Endothelial cell of umbilical vein (primary cell): ENCODE data around the gene VPS51. TPM values are rescaled to one million over a fixed set of nuclear protein-coding genes. Genes with fewer than 3 reads are reported as not detected.

Experiments used
- BruUV-seq: library from RNA; stranded (reverse); fragments of 400-500 nt; replicated peaks from 2 replicates; lab custom pipeline; 2021; lab: Mats Ljungman, UMichigan
- CTCF ChIA-PET: fragments of 300-600, 350-600 bp; sonication (Branson Sonifier 250); formaldehyde crosslinking; loops from one replicate; lab custom pipeline; 2021; ENCODE audit warnings: antibody characterized with exemption, inconsistent platforms; lab: Charles Lee
- POLR2A ChIA-PET: fragments of 300-600, 350-600 bp; sonication (Branson Sonifier 250); formaldehyde crosslinking; loops from one replicate; lab custom pipeline; 2021; ENCODE audit warnings: antibody characterized with exemption, inconsistent platforms; lab: Charles Lee
- DNase-seq: peaks from one replicate; pipeline ENCODE4 v3.0.0-alpha.2; 2011; ENCODE audit warnings: low read depth, low spot score
- FAIRE-seq: peaks from 2 replicates; lab custom pipeline; 2011; peaks lifted over from hg19 to GRCh38; lab: Jason Lieb, UNC
- H2AFZ ChIP-seq: 2 replicates; pipeline ENCODE4 v1.6.0; 2012; ENCODE audit warnings: low read depth, low read length, control low read depth, inconsistent platforms
- H3K27ac ChIP-seq: 2 replicates; pipeline ENCODE4 v1.5.1; 2011; ENCODE audit warnings: low read depth, mild to moderate bottlenecking, control low read depth, low read length, moderate library complexity; ENCODE audit not compliant: insufficient read depth
- H3K27me3 ChIP-seq, 2 experiments: 2 replicates each; pipeline versions ENCODE4 v1.6.0 to v1.6.1; 2011; ENCODE audit warnings: low read length in 2 of 2, mixed read lengths in 1 of 2; ENCODE audit not compliant: control insufficient read depth in 2 of 2, insufficient read depth in 2 of 2
- H3K36me3 ChIP-seq, 2 experiments: 2 replicates in 1 of 2; 3 replicates in 1 of 2; pipeline ENCODE4 v1.5.1; 2011; ENCODE audit warnings: low read length in 2 of 2, mild to moderate bottlenecking in 1 of 2, moderate library complexity in 1 of 2; ENCODE audit not compliant: control insufficient read depth in 2 of 2, insufficient read depth in 2 of 2; ENCODE audit errors: extremely low read depth in 1 of 2
- H3K4me1 ChIP-seq: 3 replicates; pipeline ENCODE4 v1.5.1; 2011; ENCODE audit warnings: mild to moderate bottlenecking, low read length; ENCODE audit not compliant: control insufficient read depth, insufficient read depth; ENCODE audit errors: extremely low read depth
- H3K4me2 ChIP-seq: 2 replicates; pipeline ENCODE4 v1.6.1; 2011; ENCODE audit warnings: low read length, control low read depth, mixed read lengths; ENCODE audit not compliant: insufficient read depth
- H3K4me3 ChIP-seq, 3 experiments: fragments of 200-600 bp in 1 of 3; sonication (generic), shearing (Covaris generic) in 1 of 3; replicated peaks in 1 of 3; 2 replicates each; pipeline ENCODE4 v1.5.1; 2011 to 2016; ENCODE audit warnings: control low read depth in 3 of 3, low read length in 3 of 3, mild to moderate bottlenecking in 2 of 3, inconsistent platforms in 1 of 3, low read depth in 1 of 3, moderate library complexity in 1 of 3; ENCODE audit not compliant: insufficient read depth in 1 of 3
- H3K79me2 ChIP-seq: 2 replicates; pipeline ENCODE4 v1.6.0; 2012; ENCODE audit warnings: low read length, inconsistent platforms; ENCODE audit not compliant: control insufficient read depth, insufficient read depth
- H3K9ac ChIP-seq: replicated peaks from 2 replicates; pipeline ENCODE3; 2011; ENCODE audit warnings: low read length, control low read depth; ENCODE audit not compliant: insufficient read depth; ENCODE audit errors: extremely low read depth
- H3K9me1 ChIP-seq: replicated peaks from 3 replicates; pipeline ENCODE4 v1.6.0; 2011; ENCODE audit warnings: mild to moderate bottlenecking, low read length; ENCODE audit not compliant: control insufficient read depth, insufficient read depth; ENCODE audit errors: extremely low read depth
- H3K9me3 ChIP-seq: replicated peaks from 2 replicates; pipeline ENCODE4 v1.5.1; 2012; ENCODE audit warnings: low read length, inconsistent platforms; ENCODE audit not compliant: control insufficient read depth, insufficient read depth
- H4K20me1 ChIP-seq: replicated peaks from 2 replicates; pipeline ENCODE3; 2011; ENCODE audit warnings: mild to moderate bottlenecking, low read length; ENCODE audit not compliant: control insufficient read depth, insufficient read depth; ENCODE audit errors: extremely low read depth
- EZH2 ChIP-seq: IDR thresholded peaks from 2 replicates; pipeline ENCODE4 v1.6.1; 2012; ENCODE audit warnings: borderline replicate concordance, low read depth, mild to moderate bottlenecking, moderate library complexity, low read length, inconsistent platforms; ENCODE audit not compliant: severe bottlenecking
- FOS ChIP-seq: IDR thresholded peaks from 2 replicates; pipeline ENCODE4 v1.6.1; 2011; ENCODE audit warnings: mild to moderate bottlenecking, low read length, moderate library complexity, borderline replicate concordance; ENCODE audit not compliant: insufficient read depth
- GATA2 ChIP-seq: IDR thresholded peaks from 2 replicates; pipeline ENCODE4 v1.7.0; 2011; ENCODE audit warnings: low read depth, mild to moderate bottlenecking, moderate library complexity, mixed read lengths, low read length; ENCODE audit not compliant: insufficient read length, insufficient read depth
- JUN ChIP-seq: IDR thresholded peaks from 2 replicates; pipeline ENCODE4 v1.6.1; 2011; ENCODE audit warnings: borderline replicate concordance, low read depth; ENCODE audit not compliant: insufficient read length, insufficient read depth
- MYC ChIP-seq: IDR thresholded peaks from one replicate; pipeline ENCODE4 v1.6.1; 2011; ENCODE audit warnings: mild to moderate bottlenecking, low read depth, low read length
- POLR2A ChIP-seq: IDR thresholded peaks from 2 replicates; pipeline ENCODE4 v1.6.1; 2012; ENCODE audit warnings: low read depth, mild to moderate bottlenecking, control low read depth, low read length
- POLR2AphosphoS5 ChIP-seq: IDR thresholded peaks from 2 replicates; pipeline ENCODE4 v1.6.1; 2012; ENCODE audit warnings: low read depth, mild to moderate bottlenecking, control low read depth, low read length, moderate library complexity; ENCODE audit not compliant: insufficient read depth
- dilution Hi-C: fragments of 300-500 bp; cut with MboI; formaldehyde crosslinking; loops from one replicate; pipeline ENCODE4 v1.15.0; 2019; ENCODE audit warnings: low sequenced_read_pairs; ENCODE audit not compliant: extremely low pct_ligation_motif_present
- intact Hi-C: fragments of 100-400 bp; cut with micrococcal nuclease; formaldehyde crosslinking; loops from one replicate; pipeline ENCODE4 v1.10.0; 2022
- polyA plus RNA-seq, 4 experiments: library from polyadenylated mRNA; depleted of rRNA in 3 of 4; stranded (reverse) in 3 of 4; unstranded in 1 of 4; fragments of >200 nt; gene quantifications; 2 replicates each; pipeline versions ENCODE4 v1.2.1 to v1.2.3, GENCODE V29; 2011 to 2012; ENCODE audit warnings: missing spikeins in 1 of 4
- total RNA-seq: library from RNA; stranded (reverse); gene quantifications from 2 replicates; pipeline ENCODE4 v1.2.3, GENCODE V29; 2021
- TF ChIP-seq, protein P1 (sequence below): IDR thresholded peaks from 2 replicates; pipeline ENCODE4 v1.6.1; 2011; ENCODE audit not compliant: insufficient read depth, insufficient read length
- TF ChIP-seq, protein P2 (sequence below), 2 donors: IDR thresholded peaks; 1 replicate in 1 of 2; 2 replicates in 1 of 2; pipeline ENCODE4 v1.5.1; 2011; ENCODE audit warnings: low read length in 2 of 2, mild to moderate bottlenecking in 2 of 2, moderate library complexity in 2 of 2, control low read depth in 1 of 2, inconsistent platforms in 1 of 2, low read depth in 1 of 2; ENCODE audit not compliant: insufficient read depth in 1 of 2; ENCODE audit errors: extremely low read depth in 1 of 2

Gene VPS51
- total and polyA plus RNA-seq, 2 donors (not counting 3 experiments of a cell fraction or from before 2014, with no cell fraction given), result 108 to 146 TPM

DNA sequence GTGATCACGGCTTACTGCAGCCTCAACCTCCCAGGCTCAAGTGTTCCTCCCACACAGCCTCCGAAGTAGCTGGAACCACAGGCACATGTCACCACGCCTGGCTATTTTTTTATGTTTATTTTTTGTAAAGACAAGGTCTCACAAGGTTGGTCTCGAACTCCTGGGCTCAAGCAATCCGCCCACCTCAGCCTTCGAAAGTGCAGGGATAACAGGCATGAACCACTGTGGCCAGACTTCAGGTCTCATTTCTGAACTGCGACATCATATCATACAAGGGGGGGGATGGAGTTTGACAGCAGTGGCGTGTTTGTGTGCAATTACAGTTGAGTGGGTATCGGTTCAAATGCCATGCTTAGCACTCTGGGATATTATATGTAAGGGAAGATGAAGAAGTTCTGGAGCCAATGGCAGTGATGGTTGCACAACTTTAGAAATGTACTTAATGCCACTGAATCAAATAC lies 44.6 kb upstream of the VPS51 start:
- no peaks in the 10 kb centered on the region for H3K9me1 ChIP-seq
- TF ChIP-seq EZH2 (no peak), POLR2AphosphoS5 (no peak), POLR2A (no peak), JUN (no peak), MYC (no peak), FOS (no peak), GATA2 (no peak)
- TF ChIP-seq, protein P1, sequence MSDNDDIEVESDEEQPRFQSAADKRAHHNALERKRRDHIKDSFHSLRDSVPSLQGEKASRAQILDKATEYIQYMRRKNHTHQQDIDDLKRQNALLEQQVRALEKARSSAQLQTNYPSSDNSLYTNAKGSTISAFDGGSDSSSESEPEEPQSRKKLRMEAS, result no peak
- TF ChIP-seq, protein P2, sequence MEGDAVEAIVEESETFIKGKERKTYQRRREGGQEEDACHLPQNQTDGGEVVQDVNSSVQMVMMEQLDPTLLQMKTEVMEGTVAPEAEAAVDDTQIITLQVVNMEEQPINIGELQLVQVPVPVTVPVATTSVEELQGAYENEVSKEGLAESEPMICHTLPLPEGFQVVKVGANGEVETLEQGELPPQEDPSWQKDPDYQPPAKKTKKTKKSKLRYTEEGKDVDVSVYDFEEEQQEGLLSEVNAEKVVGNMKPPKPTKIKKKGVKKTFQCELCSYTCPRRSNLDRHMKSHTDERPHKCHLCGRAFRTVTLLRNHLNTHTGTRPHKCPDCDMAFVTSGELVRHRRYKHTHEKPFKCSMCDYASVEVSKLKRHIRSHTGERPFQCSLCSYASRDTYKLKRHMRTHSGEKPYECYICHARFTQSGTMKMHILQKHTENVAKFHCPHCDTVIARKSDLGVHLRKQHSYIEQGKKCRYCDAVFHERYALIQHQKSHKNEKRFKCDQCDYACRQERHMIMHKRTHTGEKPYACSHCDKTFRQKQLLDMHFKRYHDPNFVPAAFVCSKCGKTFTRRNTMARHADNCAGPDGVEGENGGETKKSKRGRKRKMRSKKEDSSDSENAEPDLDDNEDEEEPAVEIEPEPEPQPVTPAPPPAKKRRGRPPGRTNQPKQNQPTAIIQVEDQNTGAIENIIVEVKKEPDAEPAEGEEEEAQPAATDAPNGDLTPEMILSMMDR (IDR thresholded peaks at IDR 0.05; ENCODE audit: extremely low read depth in 1 of 2, insufficient read depth in 1 of 2, low read depth in 1 of 2, low read length in 2 of 2), result no peak
- intact Hi-C loops, result no loop called here
- no peak overlapping the region for H3K9ac ChIP-seq
- no peaks in the 10 kb centered on the region for H4K20me1 ChIP-seq
- no peak for DNase-seq
- no peak overlapping the region for H3K27ac ChIP-seq
- peaks cover 6% of the 10 kb centered on the region for H3K4me1 ChIP-seq
- ChIA-PET POLR2A (interaction anchor here (0.7 kb wide), 1 partner anchor 47 kb away, joined by 8 read pairs; no protein-coding TSS in a partner anchor), CTCF (no interaction called here)
- dilution Hi-C loops, result no loop called here
- H3K9me3 ChIP-seq, result no peaks in the 10 kb centered on the region
- no peaks in the 10 kb centered on the region for H3K27me3 ChIP-seq
- no peaks in the 10 kb centered on the region for H3K36me3 ChIP-seq
- no peaks in the 10 kb centered on the region for H3K79me2 ChIP-seq
- BruUV-seq, result no TSS peak
- no peak overlapping the region for H3K4me2 ChIP-seq
- no peak overlapping the region for H2AFZ ChIP-seq
- no peak for FAIRE-seq
- H3K4me3 ChIP-seq, result no peak overlapping the region
